ENCODE measurements around the gene SORBS1.

The SORBS1 gene

DNA sequence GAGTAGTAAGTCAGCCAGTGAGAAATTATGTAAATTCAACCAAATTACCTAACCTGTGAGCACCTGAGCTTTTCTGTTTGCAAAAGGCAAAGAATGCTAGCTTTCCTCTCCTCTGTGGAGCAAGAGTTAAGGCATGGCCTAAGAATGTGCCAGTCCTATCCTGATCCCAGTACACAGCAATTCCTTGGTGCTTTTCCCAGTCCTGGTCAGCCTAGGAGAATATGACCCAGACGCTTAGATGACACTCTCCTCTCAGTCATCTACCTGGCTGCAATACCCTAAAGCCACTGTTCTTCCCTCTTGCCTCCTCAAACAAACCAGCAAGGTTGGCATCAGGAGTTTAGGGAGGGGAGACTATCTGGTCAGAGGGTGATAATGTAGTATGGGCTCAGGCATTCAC lies 274.5 kb downstream of the SORBS1 start:
- Mint-ChIP-seq H3K27me3 (peaks cover 34% of the 10 kb centered on the region), H3K4me1 (ENCODE audit: low read depth) (peaks cover 5% of the 10 kb centered on the region)
- intact Hi-C loops (cut with micrococcal nuclease): no loop called here

DNA sequence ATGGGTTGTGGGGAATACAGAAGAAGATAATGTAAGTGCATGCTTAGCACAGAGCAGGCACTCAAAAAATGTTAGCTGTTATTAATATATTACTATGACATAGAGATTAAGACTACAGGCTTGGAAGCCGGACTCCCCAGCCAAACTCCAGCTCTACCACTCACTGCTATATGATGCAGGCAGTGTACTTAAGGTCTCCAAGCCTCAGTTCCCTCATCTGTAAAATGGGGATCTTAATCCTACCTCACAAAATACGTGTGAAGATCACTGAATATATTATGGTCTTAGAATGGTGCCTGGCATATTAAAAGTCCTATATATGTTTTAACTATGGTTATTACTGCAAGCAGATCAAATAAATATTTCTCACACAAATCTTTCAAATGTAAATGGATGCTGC lies 275.6 kb downstream of the SORBS1 start:
- Mint-ChIP-seq H3K27me3 (peaks cover 24% of the 10 kb centered on the region), H3K27ac (no peak overlapping the region), H3K36me3 (ENCODE audit: low read depth) (no peaks in the 10 kb centered on the region), H3K4me3 (no peak overlapping the region), H3K9me3 (no peaks in the 10 kb centered on the region), H3K4me1 (ENCODE audit: low read depth) (no peaks in the 10 kb centered on the region)
- intact Hi-C loops (cut with micrococcal nuclease): no loop called here

More for the DNA sequence above, 274.5 kb downstream of the SORBS1 start:
- Mint-ChIP-seq H3K36me3 (ENCODE audit: low read depth) (no peaks in the 10 kb centered on the region), H3K4me3 (no peak overlapping the region), H3K27ac (no peak overlapping the region), H3K9me3 (no peaks in the 10 kb centered on the region)

DNA sequence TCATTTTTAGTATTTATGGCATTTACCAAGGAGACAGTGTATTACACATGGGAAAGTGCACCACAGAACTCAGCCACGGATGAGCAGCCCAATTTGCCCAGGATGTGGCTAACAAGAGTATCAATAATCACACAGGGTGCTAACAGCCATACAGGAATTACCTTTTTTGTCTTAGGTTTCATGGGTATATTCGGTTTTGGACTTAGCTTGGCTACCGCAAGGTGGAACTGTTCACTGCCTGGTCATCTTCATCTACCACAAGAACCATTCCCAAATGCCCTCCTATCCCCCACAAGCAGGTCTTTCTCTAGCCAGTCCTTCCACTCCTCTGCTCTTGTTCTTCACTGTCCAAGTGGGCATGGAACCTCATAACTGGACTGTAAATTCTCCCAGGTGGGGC lies 276.4 kb downstream of the SORBS1 start:
- Mint-ChIP-seq H3K4me3 (no peak overlapping the region), H3K9me3 (no peaks in the 10 kb centered on the region), H3K4me1 (ENCODE audit: low read depth) (no peaks in the 10 kb centered on the region), H3K27me3 (peaks cover 18% of the 10 kb centered on the region), H3K27ac (no peak overlapping the region), H3K36me3 (ENCODE audit: low read depth) (no peaks in the 10 kb centered on the region)
- intact Hi-C loops (cut with micrococcal nuclease): no loop called here

DNA sequence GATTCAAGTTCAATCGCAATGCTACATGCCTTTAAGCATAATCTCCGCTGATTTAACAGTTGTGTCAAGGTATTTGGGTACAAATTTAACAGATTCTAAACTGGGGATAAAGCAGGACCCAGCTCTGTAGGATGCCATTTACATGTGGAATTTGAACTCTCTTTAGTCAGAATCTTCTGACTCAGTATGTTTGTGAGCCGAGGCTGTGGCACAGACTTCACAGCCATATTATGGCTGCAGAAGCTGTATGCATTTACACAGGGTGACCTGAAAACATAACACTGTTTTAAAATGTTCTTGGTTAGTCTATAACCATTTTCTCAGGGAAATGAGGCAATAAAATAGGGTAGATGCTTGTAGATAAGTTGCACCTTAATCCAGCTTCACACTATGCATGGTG lies 279.1 kb downstream of the SORBS1 start:
- Mint-ChIP-seq H3K27me3 (peaks cover 2% of the 10 kb centered on the region), H3K9me3 (no peaks in the 10 kb centered on the region), H3K4me1 (ENCODE audit: low read depth) (no peaks in the 10 kb centered on the region), H3K4me3 (no peak overlapping the region), H3K27ac (no peak overlapping the region), H3K36me3 (ENCODE audit: low read depth) (no peaks in the 10 kb centered on the region)
- intact Hi-C loops (cut with micrococcal nuclease): no loop called here

DNA sequence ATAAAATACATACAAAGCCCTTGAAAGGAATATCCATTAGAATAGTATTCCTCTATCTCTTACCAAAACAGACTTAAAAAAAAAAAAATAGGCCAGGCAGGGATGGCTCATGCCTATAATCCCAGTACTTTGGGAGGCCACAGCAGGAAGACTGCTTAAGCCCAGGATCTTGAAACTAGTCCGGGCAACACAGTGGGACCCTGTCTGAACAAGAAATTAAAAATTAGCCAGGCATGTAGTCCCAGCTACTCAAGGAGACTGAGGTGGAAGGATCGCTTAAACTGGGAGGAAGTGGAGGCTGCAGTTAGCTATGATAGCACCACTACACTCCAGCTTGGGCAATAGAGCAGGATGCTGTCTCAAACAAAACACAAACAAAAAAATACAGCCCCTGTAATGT lies 280.0 kb downstream of the SORBS1 start:
- intact Hi-C loops (cut with micrococcal nuclease): no loop called here
- no peaks in the 10 kb centered on the region for H3K9me3 Mint-ChIP-seq
- H3K36me3 Mint-ChIP-seq (ENCODE audit: low read depth): no peaks in the 10 kb centered on the region
- no peak overlapping the region for H3K27ac Mint-ChIP-seq
- H3K4me1 Mint-ChIP-seq (ENCODE audit: low read depth): no peaks in the 10 kb centered on the region
- no peaks in the 10 kb centered on the region for H3K27me3 Mint-ChIP-seq
- H3K4me3 Mint-ChIP-seq: no peak overlapping the region

DNA sequence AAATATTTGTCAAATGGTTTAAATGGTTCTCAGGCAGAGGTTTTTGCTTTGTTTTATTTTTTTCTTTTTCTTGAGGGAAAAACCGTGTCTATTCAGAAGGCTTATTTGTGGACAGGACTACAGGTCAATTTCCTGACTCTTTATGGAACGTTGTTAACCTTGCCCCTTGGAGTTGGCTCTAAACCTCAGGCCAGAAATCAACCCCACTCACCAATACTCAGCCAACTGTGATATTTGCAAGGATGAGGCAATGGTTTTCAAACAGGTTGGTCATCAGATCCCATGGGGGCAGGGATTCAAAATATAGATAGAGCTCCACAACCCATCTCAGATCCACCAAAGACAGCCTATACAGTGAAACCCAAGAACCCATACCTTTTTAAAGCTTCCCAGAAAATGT lies 280.5 kb downstream of the SORBS1 start:
- no peaks in the 10 kb centered on the region for H3K4me1 Mint-ChIP-seq (ENCODE audit: low read depth)
- no peaks in the 10 kb centered on the region for H3K9me3 Mint-ChIP-seq
- no peak overlapping the region for H3K27ac Mint-ChIP-seq
- intact Hi-C loops (cut with micrococcal nuclease): no loop called here
- no peak overlapping the region for H3K4me3 Mint-ChIP-seq
- H3K36me3 Mint-ChIP-seq (ENCODE audit: low read depth): no peaks in the 10 kb centered on the region
- no peaks in the 10 kb centered on the region for H3K27me3 Mint-ChIP-seq

DNA sequence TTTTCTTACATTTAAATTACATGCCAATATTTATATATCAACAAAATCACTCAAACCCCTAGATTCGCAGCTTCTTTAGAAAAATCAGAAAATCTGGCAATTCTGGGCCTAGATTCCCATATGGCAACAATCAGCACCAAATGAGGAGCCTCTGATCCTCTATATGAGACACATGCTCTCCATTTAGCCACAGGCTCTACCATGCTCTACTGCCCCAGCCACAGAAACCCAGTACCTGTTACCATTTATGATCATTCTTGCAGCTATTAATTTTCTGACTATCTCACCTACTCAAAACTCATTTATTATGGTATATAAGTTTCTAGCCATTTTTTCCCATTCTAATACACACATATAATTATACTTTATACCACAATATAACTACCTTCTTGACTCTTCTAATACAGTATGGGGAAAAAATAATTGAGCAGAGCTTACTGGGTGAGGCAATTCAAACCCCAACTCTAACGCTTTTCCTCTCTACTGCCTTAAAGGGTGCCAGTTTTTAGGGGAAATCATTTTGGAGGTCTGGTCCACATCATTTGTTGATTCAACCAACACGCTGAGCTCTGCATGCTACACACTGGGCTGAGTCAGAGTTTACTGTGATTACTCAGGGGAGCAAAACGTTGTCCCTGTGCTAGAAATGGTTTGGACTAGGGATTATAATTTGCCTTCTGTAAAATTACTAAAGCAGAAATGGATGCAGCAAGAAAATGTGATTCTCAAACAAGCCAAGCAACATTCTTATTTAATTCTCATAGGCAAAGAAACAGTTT lies 281.9 kb downstream of the SORBS1 start:
- no peaks in the 10 kb centered on the region for H3K27me3 Mint-ChIP-seq
- intact Hi-C loops (cut with micrococcal nuclease): no loop called here
- H3K4me1 Mint-ChIP-seq (ENCODE audit: low read depth): no peaks in the 10 kb centered on the region
- H3K9me3 Mint-ChIP-seq: no peaks in the 10 kb centered on the region
- H3K27ac Mint-ChIP-seq: no peak overlapping the region
- H3K4me3 Mint-ChIP-seq: no peak overlapping the region
- no peaks in the 10 kb centered on the region for H3K36me3 Mint-ChIP-seq (ENCODE audit: low read depth)

DNA sequence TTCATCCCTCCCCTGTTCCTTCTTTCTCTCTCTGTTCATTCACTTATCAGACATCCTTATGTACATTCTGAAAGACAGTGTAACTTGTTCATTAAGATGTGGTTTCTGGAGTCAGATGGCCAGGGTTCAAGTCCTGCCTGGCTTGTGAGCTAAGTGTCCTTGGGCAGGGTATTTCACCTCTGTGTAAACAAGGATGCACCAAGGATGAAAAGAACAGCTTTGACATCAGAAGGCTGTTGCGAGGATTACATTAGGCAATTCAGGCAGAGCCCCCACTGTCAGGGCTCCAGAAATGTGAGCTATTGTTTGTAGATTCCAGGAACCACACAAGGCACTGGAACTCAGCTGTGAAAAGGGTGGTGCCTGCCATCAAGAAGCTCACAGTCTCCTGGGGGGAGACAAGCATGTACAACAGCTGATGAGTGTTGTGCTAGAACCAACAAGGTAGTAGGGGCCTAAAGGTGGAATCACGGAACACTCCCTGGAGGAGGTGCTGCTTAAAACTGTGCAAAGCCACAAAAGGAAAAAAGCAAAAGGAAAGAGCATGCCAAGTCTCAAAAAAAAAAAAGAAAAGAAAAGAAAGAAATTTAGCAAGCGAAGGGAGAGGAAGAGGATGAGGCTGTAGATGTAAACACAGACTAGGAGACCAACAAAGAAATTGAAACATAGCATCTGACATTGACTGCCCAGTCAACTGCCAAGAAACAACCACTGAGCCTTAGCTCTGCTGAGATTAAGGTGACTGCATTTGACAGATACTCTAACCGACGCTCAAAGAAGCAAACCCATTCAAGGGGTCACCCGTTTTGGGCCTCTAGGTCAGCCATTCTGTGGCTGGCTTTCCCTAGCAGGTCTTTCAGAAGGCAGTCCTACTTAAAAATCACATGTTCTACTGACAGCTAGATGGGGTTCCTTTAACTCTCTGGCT lies 282.8 kb downstream of the SORBS1 start:
- Mint-ChIP-seq H3K27ac (no peak overlapping the region), H3K36me3 (ENCODE audit: low read depth) (no peaks in the 10 kb centered on the region), H3K4me1 (ENCODE audit: low read depth) (no peaks in the 10 kb centered on the region), H3K9me3 (no peaks in the 10 kb centered on the region), H3K27me3 (no peaks in the 10 kb centered on the region), H3K4me3 (no peak overlapping the region)
- intact Hi-C loops (cut with micrococcal nuclease): no loop called here

DNA sequence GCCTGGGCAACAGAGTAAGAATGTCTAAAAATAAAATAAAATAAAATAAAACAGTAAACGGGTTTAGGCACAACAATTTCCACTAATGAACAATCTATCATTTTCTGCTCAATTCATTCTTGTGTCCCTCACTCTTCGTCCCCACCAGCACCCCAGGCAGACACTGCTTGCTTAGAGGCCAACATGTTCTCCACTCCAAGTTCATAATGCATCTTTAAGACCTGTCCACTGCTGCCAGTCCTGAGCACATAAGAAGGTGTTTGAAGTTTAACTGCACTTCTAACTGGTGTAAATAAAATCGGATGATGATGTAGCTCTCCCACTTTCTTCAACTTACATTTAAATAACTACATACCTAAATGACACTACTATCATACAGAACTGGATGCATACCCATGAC lies 283.6 kb downstream of the SORBS1 start:
- no peaks in the 10 kb centered on the region for H3K4me1 Mint-ChIP-seq (ENCODE audit: low read depth)
- no peaks in the 10 kb centered on the region for H3K27me3 Mint-ChIP-seq
- H3K4me3 Mint-ChIP-seq: no peak overlapping the region
- H3K27ac Mint-ChIP-seq: no peak overlapping the region
- intact Hi-C loops (cut with micrococcal nuclease): no loop called here
- H3K9me3 Mint-ChIP-seq: no peaks in the 10 kb centered on the region
- no peaks in the 10 kb centered on the region for H3K36me3 Mint-ChIP-seq (ENCODE audit: low read depth)

DNA sequence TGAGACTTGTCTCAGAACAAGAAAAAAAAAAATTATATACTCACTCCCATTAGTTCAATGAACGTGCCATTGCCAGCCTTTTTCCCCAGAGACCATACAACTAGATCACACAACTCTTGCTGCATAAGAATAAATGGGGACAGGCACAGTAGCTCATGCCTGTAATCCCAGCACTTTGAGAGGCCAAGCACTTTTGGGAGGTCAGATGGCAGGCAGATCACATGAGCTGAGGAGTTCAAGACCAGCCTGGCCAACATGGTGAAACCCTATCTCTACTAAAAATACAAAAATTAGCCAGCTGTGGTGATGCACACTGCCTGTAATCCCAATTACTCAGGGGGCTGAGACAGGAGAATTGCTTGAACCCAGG lies 284.0 kb downstream of the SORBS1 start:
- intact Hi-C loops (cut with micrococcal nuclease): no loop called here
- Mint-ChIP-seq H3K4me3 (no peak overlapping the region), H3K27ac (no peak overlapping the region), H3K9me3 (no peaks in the 10 kb centered on the region), H3K4me1 (ENCODE audit: low read depth) (no peaks in the 10 kb centered on the region), H3K36me3 (ENCODE audit: low read depth) (no peaks in the 10 kb centered on the region), H3K27me3 (no peaks in the 10 kb centered on the region)

DNA sequence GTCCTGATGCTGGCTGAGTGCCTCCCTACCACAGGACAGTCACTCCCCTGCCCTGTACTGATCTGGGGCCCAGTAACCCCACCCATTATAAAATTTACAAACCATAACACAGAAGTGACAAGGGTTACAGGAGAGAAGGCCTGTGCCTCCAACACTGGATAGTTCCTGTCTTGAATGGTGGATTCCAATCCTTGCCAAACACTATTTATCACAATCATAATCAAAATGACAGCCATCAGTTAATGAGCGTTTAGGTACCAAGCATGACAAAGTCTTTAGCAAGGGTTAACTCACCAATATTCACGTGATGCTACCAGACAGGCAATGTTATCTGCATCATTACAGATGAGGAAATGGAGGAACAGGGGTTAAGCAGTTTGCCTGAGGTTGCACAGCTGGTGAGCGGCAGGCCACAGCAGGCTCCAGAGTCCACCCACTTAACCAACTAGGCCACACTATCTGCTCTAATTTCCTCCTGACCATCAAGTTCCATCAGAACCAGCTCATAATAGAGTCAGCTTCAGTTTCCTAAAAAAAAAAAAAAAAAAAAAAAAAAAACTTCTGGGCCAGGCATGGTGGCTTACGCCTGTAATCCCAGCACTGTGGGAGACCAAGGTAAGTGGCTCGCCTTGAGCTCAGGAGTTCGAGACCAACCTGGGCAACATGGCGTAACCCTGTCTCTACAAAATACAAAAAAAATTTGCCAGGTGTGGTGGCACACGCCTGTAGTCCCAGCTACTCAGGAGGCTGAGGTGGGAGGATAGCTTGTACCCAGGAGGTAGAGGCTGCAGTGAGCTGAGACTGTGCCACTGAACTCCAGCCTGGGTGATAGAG lies 284.6 kb downstream of the SORBS1 start:
- no peaks in the 10 kb centered on the region for H3K9me3 Mint-ChIP-seq
- no peak overlapping the region for H3K4me3 Mint-ChIP-seq
- no peak overlapping the region for H3K27ac Mint-ChIP-seq
- H3K27me3 Mint-ChIP-seq: no peaks in the 10 kb centered on the region
- no peaks in the 10 kb centered on the region for H3K36me3 Mint-ChIP-seq (ENCODE audit: low read depth)
- intact Hi-C loops (cut with micrococcal nuclease): no loop called here
- no peaks in the 10 kb centered on the region for H3K4me1 Mint-ChIP-seq (ENCODE audit: low read depth)

DNA sequence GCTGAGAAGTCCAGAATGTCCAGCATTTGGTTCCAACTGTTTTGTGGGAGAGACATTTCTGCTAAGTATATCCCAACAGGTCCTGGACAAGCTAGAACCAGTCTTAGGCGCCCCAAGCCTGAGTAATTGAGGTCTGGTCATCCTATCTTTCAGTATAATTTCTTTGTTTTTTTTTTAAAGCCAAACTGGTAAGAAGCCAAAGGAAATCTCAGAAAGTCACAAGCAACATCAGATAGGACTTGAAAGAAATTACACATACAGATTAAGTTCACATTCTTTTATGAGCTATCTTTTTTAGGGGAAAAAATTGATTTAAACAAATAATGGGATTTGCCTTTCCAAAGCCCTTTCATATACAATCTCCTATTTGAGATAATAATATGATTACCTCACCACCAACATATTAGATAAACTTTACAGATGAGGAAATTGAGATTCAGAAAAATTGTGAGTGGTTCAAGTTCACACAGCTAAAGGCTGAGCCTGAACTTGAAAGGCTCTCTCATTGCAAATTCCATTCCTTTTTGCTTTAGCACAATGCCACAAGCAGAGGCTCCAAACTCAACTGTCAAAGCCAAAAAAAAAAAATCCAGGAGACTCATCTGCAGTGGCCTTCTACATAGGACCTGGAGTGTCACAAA lies 285.3 kb downstream of the SORBS1 start:
- H3K27ac Mint-ChIP-seq: no peak overlapping the region
- H3K4me3 Mint-ChIP-seq: no peak overlapping the region
- no peaks in the 10 kb centered on the region for H3K4me1 Mint-ChIP-seq (ENCODE audit: low read depth)
- H3K27me3 Mint-ChIP-seq: no peaks in the 10 kb centered on the region
- intact Hi-C loops (cut with micrococcal nuclease): no loop called here
- H3K9me3 Mint-ChIP-seq: no peaks in the 10 kb centered on the region
- H3K36me3 Mint-ChIP-seq (ENCODE audit: low read depth): no peaks in the 10 kb centered on the region

DNA sequence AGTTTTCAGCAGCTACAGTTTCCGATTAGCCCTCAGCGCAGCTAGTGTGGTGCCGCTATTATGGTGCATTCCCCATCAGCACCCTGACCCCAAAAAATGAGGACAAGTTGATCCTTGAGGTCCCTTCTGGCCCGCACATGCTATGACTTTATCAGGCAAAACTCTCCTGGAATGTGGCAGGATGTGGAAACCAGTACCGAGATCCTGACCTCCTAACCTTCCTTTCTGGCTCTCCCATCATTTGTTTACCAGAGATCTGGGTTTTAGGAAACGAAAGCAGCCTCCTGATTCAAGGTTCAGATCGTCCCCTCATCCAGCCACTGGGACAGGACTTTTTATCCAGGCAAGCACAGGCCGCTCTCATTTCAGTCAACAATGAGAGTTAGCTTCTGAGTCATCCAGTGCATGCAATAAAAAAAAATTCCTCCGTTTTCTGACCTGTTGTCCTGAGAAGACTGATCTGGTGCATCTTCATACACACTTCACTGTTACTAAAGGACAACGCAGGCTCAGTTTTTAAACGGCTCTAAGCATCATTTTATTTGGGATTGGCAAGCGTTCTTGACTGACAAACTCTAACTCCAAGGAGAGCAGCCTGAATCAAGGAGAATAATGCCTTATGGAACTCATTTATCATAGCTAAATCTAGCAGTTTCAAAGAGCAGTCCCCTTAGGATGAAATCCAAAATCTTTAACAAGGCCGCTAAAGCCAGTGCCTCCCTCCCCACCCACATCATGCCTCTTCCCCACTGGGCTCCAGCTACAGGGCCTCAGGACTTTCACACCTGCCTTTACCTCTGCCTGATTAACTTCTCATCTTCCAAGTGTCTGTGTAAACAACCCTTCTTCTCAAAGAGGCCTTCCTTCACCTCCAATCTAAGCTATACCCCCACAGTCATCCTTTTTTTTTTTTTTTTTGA lies 287.5 kb downstream of the SORBS1 start:
- no peaks in the 10 kb centered on the region for H3K36me3 Mint-ChIP-seq (ENCODE audit: low read depth)
- no peaks in the 10 kb centered on the region for H3K4me1 Mint-ChIP-seq (ENCODE audit: low read depth)

More for the DNA sequence above, 287.5 kb downstream of the SORBS1 start:
- intact Hi-C loops (cut with micrococcal nuclease): no loop called here
- Mint-ChIP-seq H3K9me3 (no peaks in the 10 kb centered on the region), H3K4me3 (no peak overlapping the region), H3K27me3 (no peaks in the 10 kb centered on the region), H3K27ac (no peak overlapping the region)
